Hypothalamus (tissue), 51 donors: ENCODE data around the gene BORCS6.
A peak's percentile ranks its signal among the peaks of the same experiment; 100 is the strongest.

Experiments
- DNase-seq, 51 donors: peaks; one replicate each; lab custom pipeline; 2025; lab: John Stamatoyannopoulos, UW

BORCS6 gene

GRCh38 chr17:8158267-8159031, 31.5 kb downstream of the BORCS6 start:
- DNase-seq = peak; percentile 18 to 94 (median 79)

DNA sequence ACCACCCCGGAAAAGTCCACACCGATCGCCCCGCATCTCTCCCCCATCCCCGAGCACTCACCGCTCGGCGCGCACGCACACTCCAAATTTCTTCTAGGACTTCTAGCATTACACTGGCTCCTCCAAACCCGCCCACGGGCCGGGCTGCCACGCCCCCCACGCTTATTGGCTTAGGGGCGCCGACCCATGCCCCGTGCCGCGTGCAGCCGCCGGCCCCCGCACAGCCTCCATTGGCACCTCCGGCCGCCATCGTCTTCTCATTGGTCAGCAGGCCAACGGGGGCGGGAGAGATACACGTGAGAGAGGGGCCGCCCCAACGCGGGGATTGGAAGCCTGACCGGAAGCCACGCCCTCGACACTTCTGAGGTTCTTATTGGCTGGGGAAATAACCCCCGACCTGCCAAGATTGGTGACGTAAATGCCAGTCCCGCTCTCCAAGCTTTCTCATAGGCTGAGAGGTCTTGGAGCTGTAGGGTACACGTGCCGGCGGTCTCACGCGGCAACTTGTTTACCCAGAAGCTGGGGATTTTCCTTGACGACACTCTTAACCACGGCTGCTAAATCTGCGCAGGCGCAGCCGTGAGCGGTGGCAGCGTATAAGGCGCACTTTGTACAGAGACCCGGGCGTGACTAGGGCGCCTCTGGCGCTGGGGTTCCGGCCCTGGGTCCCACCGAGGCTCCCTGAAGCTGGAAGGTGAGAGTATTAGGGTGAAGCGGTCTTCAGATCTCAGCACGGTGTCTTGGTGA, 33.6 kb downstream of the BORCS6 start:
- DNase-seq = peak; percentile 93 to 100 (median 99)

- peak in 3 of 51 donors; percentile 38 to 59 (median 40) for DNase-seq
Observed at GRCh38 chr17:8155996-8156245, 34.1 kb downstream of the BORCS6 start.

- peak in 1 of 51 donors; percentile 71 for DNase-seq
Observed at GRCh38 chr17:8155231-8155995, 34.6 kb downstream of the BORCS6 start.

GRCh38 chr17:8154608-8155155, 35.3 kb downstream of the BORCS6 start:
- no peak for DNase-seq

DNA sequence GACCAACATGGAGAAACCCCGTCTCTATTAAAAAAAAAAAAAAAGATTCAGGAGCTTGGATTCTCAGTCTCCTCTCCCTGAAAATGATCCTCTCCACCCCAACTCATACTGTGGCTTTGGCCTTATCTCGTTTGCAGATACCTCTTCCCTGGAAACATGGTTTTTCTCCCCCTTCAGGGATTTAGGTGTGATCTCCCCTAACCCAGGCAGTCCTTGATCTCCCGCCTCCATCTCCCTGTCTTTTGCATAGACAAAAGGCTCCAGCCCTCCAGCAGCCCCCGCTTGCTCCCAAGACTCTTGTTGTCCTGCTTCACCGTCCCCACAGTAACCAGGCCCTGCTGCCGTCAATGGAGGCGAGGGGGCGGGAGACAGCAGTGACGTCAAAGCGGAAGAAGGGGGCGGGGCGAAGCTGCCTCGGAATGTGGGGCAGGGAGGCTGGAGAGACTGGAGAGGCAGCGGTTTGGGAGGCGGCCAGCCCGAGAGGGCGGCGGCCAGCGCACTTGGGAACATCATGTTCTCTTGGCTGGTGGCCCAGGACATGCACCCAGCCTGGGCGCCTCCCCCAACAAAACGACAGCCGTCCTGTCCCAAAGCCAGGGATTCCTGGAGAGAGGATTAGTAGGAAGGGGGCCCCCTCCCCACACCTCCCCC, 35.9 kb downstream of the BORCS6 start:
- DNase-seq = peak; percentile 56 to 100 (median 96)

DNA sequence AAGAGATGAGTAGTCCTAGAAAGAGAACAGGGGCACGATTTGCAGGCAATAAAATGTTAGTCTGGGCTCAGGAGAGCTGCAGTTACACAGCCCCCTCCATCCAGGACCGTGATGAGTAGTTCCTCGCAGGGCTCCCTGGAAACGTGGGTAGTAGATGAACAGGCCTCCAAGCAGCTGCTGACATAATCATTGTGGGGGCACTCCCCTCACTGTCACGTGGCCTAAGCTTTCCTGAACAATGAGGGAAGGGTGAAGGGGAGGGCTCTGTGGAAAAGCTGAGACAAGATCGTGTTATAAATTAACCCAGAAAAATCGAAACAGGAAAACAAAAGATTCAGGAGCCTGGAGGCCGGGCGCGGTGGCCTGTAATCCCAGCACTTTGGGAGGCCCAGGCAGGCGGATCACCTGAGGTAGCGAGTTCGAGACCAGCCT, 36.4 kb downstream of the BORCS6 start:
- peak in 41 of 51 donors; percentile 16 to 89 (median 51) for DNase-seq

DNA sequence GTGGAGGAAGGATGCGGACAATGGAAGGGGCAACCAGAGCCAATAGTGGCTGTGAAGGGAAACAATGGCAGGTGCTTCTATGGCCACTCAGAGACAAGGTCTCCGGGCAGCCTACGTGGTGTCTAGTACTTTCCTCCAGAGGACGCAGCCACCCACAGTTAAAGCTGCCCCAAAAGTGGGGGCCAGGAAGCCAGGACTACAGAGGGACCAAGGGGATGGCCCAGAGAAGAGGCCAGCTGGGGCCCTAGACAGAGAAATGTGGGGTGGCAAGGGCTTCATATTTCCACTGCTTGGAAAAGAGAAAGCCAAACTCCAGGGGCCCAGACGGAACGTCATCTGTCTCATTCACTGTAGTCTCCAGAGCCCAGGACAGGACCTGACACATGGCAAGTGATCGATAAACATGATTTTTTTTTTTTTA, 36.9 kb downstream of the BORCS6 start:
- DNase-seq = no peak

- DNase-seq = peak; percentile 57 to 99 (median 94)
Observed at GRCh38 chr17:8152112-8152775, 37.7 kb downstream of the BORCS6 start, which contains the start of gene PER1. Gene PER1 (minus strand): TSS chr17:8152404. CDS start chr17:8150706, 1,698 bp downstream.

GRCh38 chr17:8151641-8152111, 38.3 kb downstream of the BORCS6 start:
- peak in 45 of 51 donors; percentile 8 to 87 (median 63) for DNase-seq

- peak in 50 of 51 donors; percentile 35 to 96 (median 84) for DNase-seq
Observed at GRCh38 chr17:8151120-8151640, 38.8 kb downstream of the BORCS6 start.

DNA sequence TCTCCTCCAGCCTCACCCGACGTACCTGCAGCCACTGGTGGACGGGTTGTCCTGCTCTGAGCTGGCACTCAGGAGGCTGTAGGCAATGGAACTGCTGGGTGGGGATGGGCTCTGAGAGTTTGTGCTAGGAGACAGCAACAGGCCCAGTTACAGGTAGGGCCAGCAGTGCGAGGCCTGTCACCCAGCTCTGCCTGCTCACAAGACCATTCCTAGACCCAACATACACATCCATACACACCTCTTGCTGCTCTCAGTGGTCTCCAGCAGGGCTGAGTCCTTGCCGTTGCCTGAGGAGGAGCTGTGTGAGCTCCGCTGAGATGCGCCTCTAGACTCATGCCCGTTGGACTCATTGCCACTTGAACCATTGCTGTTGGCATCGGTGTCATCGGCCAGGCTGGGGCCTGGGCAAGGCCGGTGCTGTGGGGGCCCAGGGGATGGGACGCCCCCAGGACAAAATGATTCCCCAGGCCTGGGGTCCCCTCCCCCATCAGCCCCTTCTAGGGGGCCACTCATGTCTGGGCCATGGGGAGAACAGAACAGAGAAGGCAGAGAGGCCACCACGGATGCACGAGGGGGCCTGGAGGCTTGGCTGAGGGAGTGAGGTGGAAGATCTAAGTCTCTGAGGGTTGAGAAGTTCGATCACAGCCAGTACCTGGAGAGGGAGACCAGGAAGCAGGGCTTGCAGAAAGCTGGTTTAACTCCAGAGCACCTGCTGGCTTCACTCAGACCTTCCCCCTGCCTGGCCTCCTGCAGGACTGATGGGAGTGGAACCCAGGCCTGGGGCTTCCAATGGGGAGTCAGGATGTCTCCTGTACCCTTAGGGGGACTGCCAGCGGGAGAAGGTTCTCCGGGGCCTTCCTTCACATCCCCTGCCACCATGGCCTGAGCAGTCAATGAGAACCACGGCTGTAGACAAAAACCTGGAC, 39.5 kb downstream of the BORCS6 start:
- DNase-seq = no peak

DNA sequence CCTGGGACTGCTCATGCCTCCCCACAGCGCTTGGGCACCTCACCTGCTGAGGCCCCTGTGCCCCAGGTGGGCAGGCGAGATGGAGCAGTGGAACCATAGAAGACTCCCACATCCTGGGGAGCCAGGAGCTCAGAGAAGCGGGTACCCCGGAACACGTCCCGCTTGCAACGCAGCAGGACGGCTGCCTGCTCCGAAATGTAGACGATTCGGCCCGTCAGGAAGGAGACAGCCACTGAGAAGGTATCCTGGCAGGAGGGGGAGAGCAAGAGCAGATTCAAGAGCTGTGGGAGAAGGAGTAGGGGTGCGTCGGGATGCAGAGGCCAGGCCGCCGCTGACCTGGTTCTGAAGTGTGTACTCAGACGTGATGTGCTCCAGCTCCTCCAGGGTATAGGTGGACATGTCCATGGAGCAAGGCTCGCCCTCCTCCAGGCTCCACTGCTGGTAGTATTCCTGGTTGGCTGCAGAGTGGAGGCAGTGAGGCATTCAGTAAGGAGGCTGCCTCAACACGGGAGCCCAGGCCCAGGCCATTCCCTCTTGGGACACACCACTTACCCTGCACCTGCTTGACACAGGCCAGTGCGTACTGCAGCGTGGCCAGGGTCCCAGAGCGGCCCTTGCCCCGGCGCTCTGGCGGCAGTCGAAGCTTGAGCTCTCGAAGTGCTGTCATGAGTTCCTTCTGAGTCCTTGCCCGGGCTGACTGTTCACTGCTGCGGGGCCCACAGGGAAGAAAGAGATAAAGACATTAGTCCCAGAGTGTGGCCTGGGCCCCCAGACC, 40.4 kb downstream of the BORCS6 start:
- no peak for DNase-seq

DNA sequence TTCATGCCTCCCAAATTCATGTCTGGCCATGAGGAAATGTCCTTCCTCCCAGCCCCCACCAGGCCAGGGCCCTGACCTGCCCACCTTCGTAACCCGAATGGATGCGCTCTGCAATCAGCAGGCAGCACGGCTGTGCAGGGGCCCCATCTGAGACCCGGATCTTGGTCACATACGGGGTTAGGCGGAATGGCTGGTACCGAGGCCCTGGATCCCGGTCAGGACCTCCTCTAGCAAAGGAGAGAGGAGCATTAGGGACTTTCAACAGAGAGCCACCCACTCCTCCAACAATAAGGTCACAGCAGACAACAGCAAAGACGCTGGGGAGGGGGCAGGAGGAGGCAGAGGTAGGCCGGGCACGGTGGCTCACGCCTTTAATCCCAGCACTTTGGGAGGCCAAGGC, 41.4 kb downstream of the BORCS6 start:
- DNase-seq = no peak

GRCh38 chr17:8147805-8148404, 42.1 kb downstream of the BORCS6 start:
- DNase-seq = no peak

DNA sequence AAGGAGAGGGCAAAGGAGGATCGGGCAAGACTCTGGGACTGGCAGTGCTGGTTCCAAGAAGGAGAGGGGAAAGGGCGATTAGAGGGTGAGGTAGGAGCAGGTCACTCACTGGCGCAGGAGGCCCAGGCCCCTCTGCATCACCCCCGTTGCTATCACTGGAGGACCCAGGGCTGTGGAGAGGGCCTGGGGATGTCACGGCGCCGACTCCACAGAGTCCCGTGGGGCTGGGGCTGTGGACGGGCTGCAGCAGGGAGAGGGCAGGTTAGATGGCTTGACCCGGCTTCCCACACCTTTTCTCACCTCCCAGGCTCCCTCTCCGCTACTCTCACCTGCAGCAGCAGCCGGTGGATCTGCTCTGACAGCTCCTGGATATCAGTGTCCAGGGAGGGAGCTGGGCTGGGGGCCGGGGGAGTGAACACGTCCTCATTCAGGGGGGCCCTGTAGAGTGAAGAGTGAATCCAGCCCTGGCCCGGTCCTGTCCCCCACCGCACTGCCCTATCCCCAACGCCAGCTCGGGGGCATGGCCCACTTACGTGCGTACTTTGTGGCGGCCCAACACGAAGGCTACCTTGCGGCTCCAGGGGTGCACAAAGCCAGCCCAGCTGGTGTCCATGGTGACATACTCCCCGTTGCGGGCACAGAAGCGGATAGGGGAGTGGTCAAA, 42.7 kb downstream of the BORCS6 start:
- DNase-seq = no peak
